GM12801 (cell line): ENCODE measurements around the gene CYP27C1.

ENCODE experiments used
- TF ChIP-seq, protein P1 (sequence below): IDR thresholded peaks from one replicate; pipeline ENCODE4 v1.5.1; 2011; ENCODE audit warnings: control low read depth; ENCODE audit not compliant: insufficient read length; ENCODE audit errors: extremely low read depth

Gene CYP27C1

DNA sequence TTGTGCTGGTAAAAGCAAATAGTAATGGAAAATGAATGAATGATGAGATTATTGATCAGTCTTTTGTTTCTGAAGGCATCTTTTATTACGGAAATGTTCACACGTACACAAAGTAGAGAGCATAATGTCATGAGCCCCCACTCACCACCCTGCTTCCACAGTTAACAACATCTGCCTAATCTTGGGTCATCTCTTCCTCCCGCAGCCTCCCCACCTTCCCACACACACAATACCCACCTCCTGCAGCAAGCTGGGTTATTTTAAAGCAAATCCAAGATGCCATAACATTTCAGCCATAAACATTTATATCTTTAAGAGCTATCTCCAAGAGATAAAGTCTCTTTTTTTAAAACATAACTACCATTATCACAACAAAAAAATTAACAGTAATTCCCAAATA, 36.3 kb downstream of the CYP27C1 start:
- TF ChIP-seq, protein P1, sequence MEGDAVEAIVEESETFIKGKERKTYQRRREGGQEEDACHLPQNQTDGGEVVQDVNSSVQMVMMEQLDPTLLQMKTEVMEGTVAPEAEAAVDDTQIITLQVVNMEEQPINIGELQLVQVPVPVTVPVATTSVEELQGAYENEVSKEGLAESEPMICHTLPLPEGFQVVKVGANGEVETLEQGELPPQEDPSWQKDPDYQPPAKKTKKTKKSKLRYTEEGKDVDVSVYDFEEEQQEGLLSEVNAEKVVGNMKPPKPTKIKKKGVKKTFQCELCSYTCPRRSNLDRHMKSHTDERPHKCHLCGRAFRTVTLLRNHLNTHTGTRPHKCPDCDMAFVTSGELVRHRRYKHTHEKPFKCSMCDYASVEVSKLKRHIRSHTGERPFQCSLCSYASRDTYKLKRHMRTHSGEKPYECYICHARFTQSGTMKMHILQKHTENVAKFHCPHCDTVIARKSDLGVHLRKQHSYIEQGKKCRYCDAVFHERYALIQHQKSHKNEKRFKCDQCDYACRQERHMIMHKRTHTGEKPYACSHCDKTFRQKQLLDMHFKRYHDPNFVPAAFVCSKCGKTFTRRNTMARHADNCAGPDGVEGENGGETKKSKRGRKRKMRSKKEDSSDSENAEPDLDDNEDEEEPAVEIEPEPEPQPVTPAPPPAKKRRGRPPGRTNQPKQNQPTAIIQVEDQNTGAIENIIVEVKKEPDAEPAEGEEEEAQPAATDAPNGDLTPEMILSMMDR, result no peak

DNA sequence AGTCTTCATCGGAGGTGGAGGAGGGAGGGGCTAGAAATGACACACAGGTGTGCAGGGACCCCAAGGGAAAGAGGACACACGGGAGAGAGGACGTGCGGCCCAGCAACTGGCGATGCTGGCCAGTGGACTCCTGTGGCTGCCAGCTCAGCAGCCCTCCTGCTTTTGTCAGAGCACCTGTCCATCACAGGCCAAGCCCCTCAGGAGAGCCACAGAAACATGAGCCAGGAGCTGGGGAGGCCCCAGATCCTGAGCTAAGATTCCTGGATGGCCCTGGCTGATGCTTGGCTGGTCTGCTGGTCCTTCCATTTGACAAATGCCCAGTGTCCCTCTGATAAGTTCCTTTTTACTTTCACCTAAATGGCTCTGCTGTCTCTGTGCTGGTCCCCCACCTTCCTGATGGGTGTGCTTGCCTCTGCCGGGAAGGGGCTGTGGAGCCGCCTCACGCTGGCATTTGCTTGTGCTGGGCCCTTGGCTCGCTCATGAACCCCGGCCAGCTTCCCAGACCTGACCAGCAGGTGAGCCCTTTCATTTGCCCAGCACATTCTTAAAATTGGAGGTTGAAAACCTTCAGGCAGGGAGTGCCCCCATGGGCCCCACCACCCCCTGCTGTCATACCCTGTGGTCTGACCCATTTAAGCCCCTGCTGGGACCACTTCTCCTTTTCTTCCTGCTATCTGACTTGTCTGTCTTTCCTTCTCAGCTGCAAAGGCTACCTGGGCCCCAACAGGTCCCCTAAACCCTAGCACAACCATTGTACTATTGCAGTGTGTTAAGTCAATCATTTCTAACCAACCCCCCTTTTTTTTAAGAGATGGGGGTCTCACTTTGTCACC, 37.3 kb downstream of the CYP27C1 start:
- TF ChIP-seq, protein P1, result no peak

GRCh38 chr2:127181851-127182250, 38.2 kb downstream of the CYP27C1 start:
- TF ChIP-seq, protein P1, result no peak

DNA sequence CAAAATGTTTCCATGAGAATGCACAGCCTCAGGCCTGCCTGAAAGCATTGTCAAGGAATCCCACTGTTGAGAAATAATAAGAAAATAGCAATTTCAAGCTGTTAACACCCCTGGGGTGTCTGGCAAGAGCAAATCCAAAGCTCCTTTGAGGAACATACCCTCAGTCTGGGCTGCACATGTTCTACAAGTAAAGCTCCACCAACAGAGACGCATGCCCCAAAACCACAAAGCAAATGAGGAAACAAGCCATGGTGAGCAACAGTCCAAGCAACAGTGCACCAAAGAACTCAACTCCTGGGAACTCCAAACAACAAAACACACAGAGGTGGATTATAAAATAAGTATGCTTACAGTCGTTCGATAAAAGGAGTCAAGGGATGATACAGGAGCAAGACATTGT, 40.3 kb downstream of the CYP27C1 start:
- TF ChIP-seq, protein P1, result no peak

GRCh38 chr2:127177617-127178263, 42.4 kb downstream of the CYP27C1 start:
- TF ChIP-seq, protein P1, result no peak

DNA sequence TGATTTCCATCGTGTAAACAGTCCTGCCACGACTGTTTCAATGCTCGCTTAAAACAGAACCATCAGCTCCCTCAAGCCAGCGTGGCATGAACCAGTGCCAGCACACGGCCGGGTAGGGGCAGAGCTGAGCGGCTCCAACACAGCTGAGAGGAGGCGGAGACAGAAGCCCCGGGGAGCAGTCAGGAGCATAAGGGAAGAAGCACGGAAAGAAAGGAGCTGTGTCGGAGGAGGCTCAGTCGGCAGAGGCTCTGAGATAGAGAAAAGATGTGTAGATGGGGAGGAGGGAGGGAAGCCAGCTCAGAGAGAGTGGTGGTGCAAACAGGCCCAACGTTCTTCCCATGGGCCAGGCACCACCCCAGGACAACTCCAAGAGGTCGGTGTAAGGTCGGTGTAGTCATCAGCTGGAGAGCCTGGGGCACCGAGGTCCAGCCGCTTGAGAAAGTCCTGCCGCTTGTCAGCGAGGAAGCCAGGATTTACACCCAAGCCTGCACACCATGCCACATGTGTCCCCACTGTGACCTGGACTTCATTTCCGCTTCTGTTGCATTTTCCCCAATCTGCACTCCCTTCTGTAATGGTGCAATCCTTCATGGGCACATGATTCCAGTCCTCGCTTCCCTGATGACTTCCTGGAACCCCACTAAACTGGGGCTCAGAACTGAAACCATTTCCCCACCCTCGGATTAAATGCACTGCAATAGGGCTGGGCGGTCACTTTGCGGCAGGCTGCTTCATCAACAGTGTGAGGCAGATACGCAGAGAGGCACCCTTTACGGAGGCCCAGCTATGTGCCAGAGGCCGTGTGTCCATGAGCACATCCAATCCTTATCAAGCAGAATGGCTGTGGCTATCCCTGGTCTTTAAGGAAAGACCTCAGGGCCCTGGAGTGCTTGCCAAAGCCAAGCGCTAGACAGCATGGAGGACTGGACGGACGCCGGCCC, 43.5 kb downstream of the CYP27C1 start:
- TF ChIP-seq, protein P1, result no peak

DNA sequence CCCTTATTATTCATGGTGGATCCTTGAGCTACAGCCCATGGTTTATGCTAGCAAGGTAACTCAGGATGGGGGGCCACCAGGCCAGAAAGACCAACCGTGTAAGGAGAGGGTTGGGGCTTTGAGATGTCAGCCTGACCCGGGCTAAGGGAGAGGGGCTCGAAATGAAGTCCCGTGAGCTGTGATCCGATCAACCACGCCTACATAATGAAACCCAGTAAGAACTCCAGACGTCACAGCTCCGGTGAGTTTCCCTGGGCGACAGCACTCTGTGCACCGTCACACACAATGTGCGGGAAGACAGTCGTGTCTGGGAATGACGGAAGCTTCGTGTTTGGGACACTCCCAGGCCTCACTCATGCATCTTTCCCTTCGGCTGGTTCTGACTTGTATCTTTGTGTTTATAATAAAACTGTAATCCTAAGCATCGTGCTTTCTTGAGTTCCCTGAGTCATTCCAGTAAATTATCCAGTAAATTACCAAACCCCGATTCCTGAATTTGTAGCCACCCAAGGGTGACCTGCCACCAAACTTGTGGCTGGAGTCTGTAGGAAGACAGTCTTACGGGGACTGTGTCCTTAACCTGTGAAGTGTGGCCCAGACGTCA, 44.2 kb downstream of the CYP27C1 start:
- TF ChIP-seq, protein P1, result no peak
